Stomach (tissue), 9 donors: ENCODE measurements around the gene SYNJ2. TPM values are rescaled to one million over a fixed set of nuclear protein-coding genes. Genes with fewer than 3 reads are reported as not detected.

ENCODE experiments used
- DNase-seq, 2 donors: peaks; one replicate each; pipeline versions ENCODE4 v3.0.0 to v3.0.0-alpha.2; 2013 to 2019
- H3K27ac ChIP-seq, 5 donors: fragments of 200-600 bp in 4 of 5; sonication (generic) in 4 of 5; one replicate each; pipeline ENCODE4 v1.5.1; 2013 to 2019; ENCODE audit warnings: mild to moderate bottlenecking in 1 of 5, moderate library complexity in 1 of 5
- H3K27me3 ChIP-seq, 3 donors: fragments of 200-600 bp; sonication (generic); one replicate each; pipeline ENCODE4 v1.5.1; 2017 to 2019; ENCODE audit warnings: mixed run types in 1 of 3
- H3K36me3 ChIP-seq, 4 donors: fragments of 200-600 bp; sonication (generic); 1 replicate in 3 of 4; 2 replicates in 1 of 4; pipeline ENCODE4 v1.5.1; 2016 to 2019
- H3K4me1 ChIP-seq, 4 donors: fragments of 200-600 bp; sonication (generic); one replicate each; pipeline ENCODE4 v1.5.1; 2016 to 2019
- H3K4me3 ChIP-seq, 4 donors: fragments of 200-600 bp; sonication (generic) in 3 of 4; one replicate each; pipeline ENCODE4 v1.5.1; 2016 to 2019; ENCODE audit warnings: mild to moderate bottlenecking in 1 of 4
- H3K9me3 ChIP-seq, 4 donors: fragments of 200-600 bp; sonication (generic); one replicate each; pipeline ENCODE4 v1.5.1; 2016 to 2019
- EP300 ChIP-seq: sonication (generic); formaldehyde crosslinking; IDR thresholded peaks from one replicate; pipeline ENCODE4 v1.6.1; 2017; ENCODE audit warnings: antibody characterized with exemption
- POLR2A ChIP-seq, 4 donors: fragments of 450-650 bp; IDR thresholded peaks; one replicate each; pipeline ENCODE4 v1.6.1; 2016; ENCODE audit warnings: antibody characterized with exemption in 4 of 4, control low read depth in 2 of 4, mild to moderate bottlenecking in 1 of 4, moderate library complexity in 1 of 4
- POLR2AphosphoS5 ChIP-seq, 3 donors: sonication (generic); formaldehyde crosslinking; IDR thresholded peaks; one replicate each; pipeline ENCODE4 v1.6.1; 2016; ENCODE audit warnings: antibody characterized with exemption in 3 of 3
- WGBS, 5 donors: extraction: QIAGEN DNeasy Blood & Tissue Kit in 3 of 5; methylation state at CpG; one replicate each; pipeline versions ENCODE4 v1.1.5 to v1.1.7; 2013 to 2018; 5-methylcytosine and 5-hydroxymethylcytosine counted together
- intact Hi-C: fragments of 100-400 bp; cut with DNase I; formaldehyde crosslinking; loops from one replicate; pipeline ENCODE4 v1.15.1; 2023; ENCODE audit warnings: low total_unique reads
- polyA plus RNA-seq, 3 donors: library from polyadenylated mRNA; stranded (reverse); fragments of 200-250 nt; gene quantifications; one replicate each; pipeline ENCODE4 v1.2.3, GENCODE V29; 2013
- total RNA-seq, 5 donors: library from RNA; depleted of rRNA; stranded (reverse); fragments of >200 nt; gene quantifications; one replicate each; pipeline versions ENCODE4 v1.1.0 to v1.2.3, GENCODE V29; 2014 to 2016
- TF ChIP-seq, protein P1 (sequence below), 7 experiments: fragments of 450-650 bp in 4 of 7; fragments of 200-600 bp in 3 of 7; sonication (generic) in 3 of 7; IDR thresholded peaks; one replicate each; pipeline ENCODE4 v1.5.1; 2016 to 2019; ENCODE audit warnings: antibody characterized with exemption in 7 of 7, control low read depth in 2 of 7, mild to moderate bottlenecking in 1 of 7
- donor health status: healthy with polysubstance abuse.
- donor health status: Bipolar disorder and iron deficiency.
- donor health status: healthy.

The SYNJ2 gene
- total and polyA plus RNA-seq, 8 donors = 4.7 to 41.4 (median 14.4) TPM

- intact Hi-C loops = no loop called here
- peaks cover 16 to 55% (median 35%) of the 10 kb centered on the region in 4 donors for H3K4me1 ChIP-seq
- H3K27ac ChIP-seq = no peak overlapping the region
Observed at GRCh38 chr6:157998707-157999167, 17.1 kb downstream of the SYNJ2 start.

DNA sequence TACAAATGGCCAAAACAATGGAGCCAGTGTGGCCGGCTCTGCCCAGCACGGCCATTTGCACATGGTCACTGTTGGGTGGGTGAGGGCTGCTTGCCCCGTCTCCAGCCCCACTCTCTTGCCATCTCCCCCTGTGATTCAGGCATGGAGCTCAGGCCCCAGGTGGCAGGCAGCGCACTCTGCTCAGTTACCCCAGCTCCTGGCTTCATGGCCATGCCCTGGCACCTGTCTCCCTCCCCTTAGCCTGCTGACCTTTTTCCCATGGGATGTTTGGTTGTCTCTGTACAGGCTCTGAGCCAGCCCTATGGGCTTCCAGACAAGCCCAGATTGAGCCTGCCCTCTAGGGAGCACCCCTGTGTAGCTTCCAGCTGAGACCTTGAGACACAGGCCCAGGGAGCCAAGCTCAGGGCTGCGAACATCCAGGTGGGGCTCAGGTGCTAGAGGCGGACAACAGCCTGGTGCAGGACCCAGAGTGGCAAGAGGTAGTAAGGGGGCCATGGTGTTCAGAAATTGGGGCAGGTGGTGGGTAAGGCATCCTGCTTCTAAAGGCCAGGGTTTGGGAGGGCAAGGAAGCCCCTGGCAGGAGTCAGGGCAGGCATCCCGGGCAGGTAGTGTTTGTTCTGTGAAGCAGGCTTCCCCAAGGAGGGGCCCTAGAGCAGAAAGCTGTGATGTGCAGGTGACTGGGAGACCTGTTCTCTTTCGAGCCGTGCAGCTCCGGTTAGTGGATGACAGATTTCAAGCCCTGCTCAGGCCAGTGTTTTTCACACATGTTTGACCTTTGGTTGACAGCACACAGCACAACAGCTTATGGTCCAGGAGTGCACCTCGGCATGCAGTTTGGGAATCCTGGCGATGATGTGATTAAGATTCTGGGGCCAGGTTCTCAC lies 17.7 kb downstream of the SYNJ2 start:
- Histone ChIP-seq H3K4me1 (peaks cover 23 to 55% (median 36%) of the 10 kb centered on the region in 4 donors), H3K4me3 (no peak overlapping the region), H3K27ac (no peak overlapping the region), H3K27me3 (no peaks in the 10 kb centered on the region), H3K36me3 (no peaks in the 10 kb centered on the region), H3K9me3 (no peaks in the 10 kb centered on the region)
- TF ChIP-seq POLR2AphosphoS5 (IDR thresholded peaks at IDR 0.05) = no peak
- no peak for TF ChIP-seq POLR2A (IDR thresholded peaks at IDR 0.05)
- TF ChIP-seq, protein P1, sequence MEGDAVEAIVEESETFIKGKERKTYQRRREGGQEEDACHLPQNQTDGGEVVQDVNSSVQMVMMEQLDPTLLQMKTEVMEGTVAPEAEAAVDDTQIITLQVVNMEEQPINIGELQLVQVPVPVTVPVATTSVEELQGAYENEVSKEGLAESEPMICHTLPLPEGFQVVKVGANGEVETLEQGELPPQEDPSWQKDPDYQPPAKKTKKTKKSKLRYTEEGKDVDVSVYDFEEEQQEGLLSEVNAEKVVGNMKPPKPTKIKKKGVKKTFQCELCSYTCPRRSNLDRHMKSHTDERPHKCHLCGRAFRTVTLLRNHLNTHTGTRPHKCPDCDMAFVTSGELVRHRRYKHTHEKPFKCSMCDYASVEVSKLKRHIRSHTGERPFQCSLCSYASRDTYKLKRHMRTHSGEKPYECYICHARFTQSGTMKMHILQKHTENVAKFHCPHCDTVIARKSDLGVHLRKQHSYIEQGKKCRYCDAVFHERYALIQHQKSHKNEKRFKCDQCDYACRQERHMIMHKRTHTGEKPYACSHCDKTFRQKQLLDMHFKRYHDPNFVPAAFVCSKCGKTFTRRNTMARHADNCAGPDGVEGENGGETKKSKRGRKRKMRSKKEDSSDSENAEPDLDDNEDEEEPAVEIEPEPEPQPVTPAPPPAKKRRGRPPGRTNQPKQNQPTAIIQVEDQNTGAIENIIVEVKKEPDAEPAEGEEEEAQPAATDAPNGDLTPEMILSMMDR (IDR thresholded peaks at IDR 0.05) = no peak
- no peak for TF ChIP-seq EP300
- peak in 1 of 2 donors; percentile 42 for DNase-seq
- intact Hi-C loops = no loop called here
- 79 to 87% (median 85%) methylated on average over 12 of the region's 12 CpGs for WGBS, 5 donors

More at GRCh38 chr6:157998707-157999167, 17.1 kb downstream of the SYNJ2 start:
- no peak for DNase-seq
- WGBS, 5 donors = 86 to 96% (median 93%) methylated on average over 7 of the region's 7 CpGs
- Histone ChIP-seq H3K36me3 (no peaks in the 10 kb centered on the region), H3K27me3 (no peaks in the 10 kb centered on the region), H3K4me3 (no peak overlapping the region), H3K9me3 (no peaks in the 10 kb centered on the region)
- TF ChIP-seq POLR2AphosphoS5 (IDR thresholded peaks at IDR 0.05) (no peak), EP300 (no peak), POLR2A (IDR thresholded peaks at IDR 0.05) (no peak)
- TF ChIP-seq, protein P1 (IDR thresholded peaks at IDR 0.05) = no peak

GRCh38 chr6:158000530-158001307 lies 19.1 kb downstream of the SYNJ2 start:
- Histone ChIP-seq H3K27me3 (no peaks in the 10 kb centered on the region), H3K27ac (no peak overlapping the region), H3K4me1 (peaks cover 25 to 53% (median 36%) of the 10 kb centered on the region in 4 donors), H3K4me3 (no peak overlapping the region), H3K9me3 (no peaks in the 10 kb centered on the region), H3K36me3 (no peaks in the 10 kb centered on the region)
- WGBS, 5 donors = 83 to 93% (median 92%) methylated on average over 17 of the region's 17 CpGs
- intact Hi-C loops = no loop called here
- no peak for DNase-seq
- TF ChIP-seq POLR2A (IDR thresholded peaks at IDR 0.05) (no peak), POLR2AphosphoS5 (IDR thresholded peaks at IDR 0.05) (no peak), EP300 (no peak)
- TF ChIP-seq, protein P1 (IDR thresholded peaks at IDR 0.05) = no peak

GRCh38 chr6:158002249-158002950 lies 20.7 kb downstream of the SYNJ2 start:
- peak overlapping the region; percentile 68 to 79 (median 71) for H3K27ac ChIP-seq
- no peaks in the 10 kb centered on the region for H3K36me3 ChIP-seq
- no peak overlapping the region for H3K4me3 ChIP-seq
- no peaks in the 10 kb centered on the region for H3K27me3 ChIP-seq
- no peaks in the 10 kb centered on the region for H3K9me3 ChIP-seq
- no peak for TF ChIP-seq POLR2A (IDR thresholded peaks at IDR 0.05)
- TF ChIP-seq EP300 = no peak
- peak in 1 of 2 donors; percentile 44 for DNase-seq
- peaks cover 25 to 53% (median 36%) of the 10 kb centered on the region in 4 donors for H3K4me1 ChIP-seq
- 71 to 86% (median 80%) methylated on average over 6 of the region's 6 CpGs for WGBS, 5 donors
- intact Hi-C loops = no loop called here
